NCI-H510A treated with DMSO at 0.1 percent for 48 hours (cell line): Measurements from ENCODE around the gene POTEG.
"Not testable (repeated sequence)": the region's sequence is repeated elsewhere in the genome, so short reads cannot be mapped to it uniquely, and the experiment has no call there.

Source experiments
- DNase-seq: peaks from one replicate; lab custom pipeline; 2025; lab: John Stamatoyannopoulos, UW

POTEG gene

GRCh38 chr14:19372813-19373500 is 61.2 kb downstream of the POTEG start:
- DNase-seq = not testable (repeated sequence)

- not testable (repeated sequence) for DNase-seq
Observed at GRCh38 chr14:19371767-19372166, 62.4 kb downstream of the POTEG start.

GRCh38 chr14:19362803-19363202 is 71.3 kb downstream of the POTEG start:
- DNase-seq = not testable (repeated sequence)

GRCh38 chr14:19362323-19362722 is 71.8 kb downstream of the POTEG start:
- DNase-seq = not testable (repeated sequence)

- not testable (repeated sequence) for DNase-seq
Observed at GRCh38 chr14:19361636-19362253, 72.4 kb downstream of the POTEG start.

- not testable (repeated sequence) for DNase-seq
Observed at GRCh38 chr14:19360937-19361635, 73.1 kb downstream of the POTEG start.
